ENCODE data around the gene PM20D1.
A peak's percentile ranks its signal among the peaks of the same experiment; 100 is the strongest.

GRCh38 chr1:205849619-205850355, at the start of gene PM20D1:
- TF ChIP-seq CTCF (IDR thresholded peaks at IDR 0.05) = no peak
- peak; percentile 66 to 92 (median 90) for TF ChIP-seq POLR2A (IDR thresholded peaks at IDR 0.05)

Data from body of pancreas (tissue), 4 donors.